ENCODE results near the gene CCNG1. TPM values are rescaled to one million over a fixed set of nuclear protein-coding genes. Genes with fewer than 3 reads are reported as not detected.

The CCNG1 gene
- total RNA-seq, 2 donors from 2014 or later = 83.0 to 83.7 TPM

- no peak overlapping the region for H3K27ac ChIP-seq
- H3K27me3 ChIP-seq (replicated peaks; ENCODE audit: insufficient read depth) = no peaks in the 10 kb centered on the region
- no peaks in the 10 kb centered on the region for H3K36me3 ChIP-seq
- H3K4me3 ChIP-seq = no peak overlapping the region
- no peaks in the 10 kb centered on the region for H3K9me3 ChIP-seq
- no peaks in the 10 kb centered on the region for H3K4me1 ChIP-seq (ENCODE audit: control insufficient read depth in 1 of 2, low read depth in 2 of 2)
- DNase-seq (ENCODE audit: low spot score) = no peak
- no peak for TF ChIP-seq CTCF (IDR thresholded peaks at IDR 0.05)
- ATAC-seq (ENCODE audit: insufficient number of reproducible peaks, low FRiP score, low read depth) = no peak
Measured at GRCh38 chr5:163401271-163401670, 36.1 kb upstream of the CCNG1 start.

DNA sequence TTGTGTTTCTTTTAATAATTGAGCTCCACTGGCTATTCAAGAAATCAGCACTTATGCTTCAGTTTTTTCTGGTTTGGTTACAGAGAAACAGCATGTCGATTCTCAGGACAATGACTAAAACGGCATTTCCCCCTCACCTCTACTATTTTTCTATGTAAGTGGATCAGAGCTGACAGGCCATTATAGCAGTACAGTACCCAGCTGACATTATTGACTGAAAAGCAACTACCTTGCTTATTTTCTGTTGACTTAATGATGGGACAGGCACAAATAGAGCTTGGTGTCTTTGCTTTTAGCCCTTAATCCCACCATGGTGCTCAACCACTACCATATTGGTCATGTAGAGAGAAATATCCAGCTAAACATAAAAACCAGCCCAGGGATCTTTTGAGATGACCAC lies 35.4 kb upstream of the CCNG1 start:
- Histone ChIP-seq H3K9me3 (no peaks in the 10 kb centered on the region), H3K4me1 (ENCODE audit: control insufficient read depth in 1 of 2, low read depth in 2 of 2) (no peaks in the 10 kb centered on the region), H3K4me3 (no peak overlapping the region), H3K36me3 (no peaks in the 10 kb centered on the region), H3K27ac (no peak overlapping the region), H3K27me3 (replicated peaks; ENCODE audit: insufficient read depth) (no peaks in the 10 kb centered on the region)
- no peak for DNase-seq (ENCODE audit: low spot score)
- no peak for ATAC-seq (ENCODE audit: insufficient number of reproducible peaks, low FRiP score, low read depth)
- TF ChIP-seq CTCF (IDR thresholded peaks at IDR 0.05) = no peak

GRCh38 chr5:163404364-163405173 lies 32.8 kb upstream of the CCNG1 start:
- H3K27ac ChIP-seq = no peak overlapping the region
- ATAC-seq (ENCODE audit: insufficient number of reproducible peaks, low FRiP score, low read depth) = no peak
- H3K4me1 ChIP-seq (ENCODE audit: control insufficient read depth in 1 of 2, low read depth in 2 of 2) = no peaks in the 10 kb centered on the region
- no peaks in the 10 kb centered on the region for H3K36me3 ChIP-seq
- H3K9me3 ChIP-seq = no peaks in the 10 kb centered on the region
- H3K4me3 ChIP-seq = no peak overlapping the region
- no peak for TF ChIP-seq CTCF (IDR thresholded peaks at IDR 0.05)
- no peaks in the 10 kb centered on the region for H3K27me3 ChIP-seq (replicated peaks; ENCODE audit: insufficient read depth)
- no peak for DNase-seq (ENCODE audit: low spot score)

DNA sequence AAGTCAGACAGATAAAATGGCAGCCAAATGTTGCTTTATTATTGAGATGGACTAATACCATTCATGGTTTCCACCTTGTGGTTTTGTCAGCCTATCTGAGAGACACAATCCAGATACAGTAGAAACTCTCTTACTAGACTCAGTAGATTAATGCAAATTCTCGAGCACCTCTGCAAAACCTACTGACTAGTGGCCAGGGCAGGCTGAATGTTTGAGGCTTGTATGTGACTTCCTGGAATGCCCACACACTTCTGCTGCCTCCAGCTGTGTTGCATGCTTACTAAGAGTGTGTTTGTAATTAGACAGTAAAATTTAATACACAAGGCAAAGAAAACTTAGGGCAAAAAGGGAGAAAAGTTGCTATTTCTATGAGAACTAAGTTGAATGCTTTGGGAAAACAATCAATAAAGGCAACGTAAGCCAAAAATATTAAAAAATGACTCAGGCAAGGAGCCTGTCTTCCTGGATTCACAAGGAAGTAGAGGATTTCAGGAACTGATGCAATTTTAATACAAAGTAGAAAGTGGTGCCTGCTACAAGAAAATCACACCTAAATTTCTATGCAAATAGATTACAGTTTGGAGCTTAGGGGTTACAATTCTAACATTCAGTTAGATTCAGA lies 30.2 kb upstream of the CCNG1 start:
- DNase-seq (ENCODE audit: low spot score) = no peak
- H3K9me3 ChIP-seq = no peaks in the 10 kb centered on the region
- no peak overlapping the region for H3K4me3 ChIP-seq
- TF ChIP-seq CTCF (IDR thresholded peaks at IDR 0.05) = no peak
- ATAC-seq (ENCODE audit: insufficient number of reproducible peaks, low FRiP score, low read depth) = no peak
- no peaks in the 10 kb centered on the region for H3K4me1 ChIP-seq (ENCODE audit: control insufficient read depth in 1 of 2, low read depth in 2 of 2)
- no peaks in the 10 kb centered on the region for H3K36me3 ChIP-seq
- H3K27ac ChIP-seq = no peak overlapping the region
- no peaks in the 10 kb centered on the region for H3K27me3 ChIP-seq (replicated peaks; ENCODE audit: insufficient read depth)

DNA sequence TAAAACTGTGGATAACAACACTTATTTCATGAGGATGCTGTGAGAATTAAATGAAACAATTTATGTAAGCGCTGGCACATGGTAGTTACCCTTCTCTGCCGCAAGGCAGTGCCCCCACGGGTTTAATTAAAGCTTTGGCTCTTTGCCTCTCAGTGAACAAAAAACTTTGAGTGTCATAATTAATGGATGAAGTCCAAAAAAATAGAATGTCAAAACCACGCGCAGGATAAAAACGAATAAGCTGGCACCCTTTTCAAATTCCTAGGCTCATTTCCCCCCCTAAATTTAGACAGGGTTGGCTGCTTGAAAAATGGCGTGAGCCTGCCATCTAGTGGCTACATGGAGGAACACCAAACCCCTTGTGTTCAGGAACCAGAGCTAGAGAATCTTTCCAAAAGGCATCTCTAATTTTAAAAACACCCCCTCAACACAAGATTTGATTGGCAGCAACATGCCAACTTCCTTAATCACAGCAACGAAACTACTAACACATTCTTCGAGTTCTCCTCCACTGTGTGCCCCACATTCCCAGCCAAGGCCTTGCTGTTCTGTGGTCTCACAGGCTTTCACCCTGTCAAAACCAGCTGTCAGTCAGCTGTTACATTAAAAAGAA lies 29.0 kb upstream of the CCNG1 start:
- TF ChIP-seq CTCF (IDR thresholded peaks at IDR 0.05) = peak; percentile 82
- peak overlapping the region; percentile 33 for H3K4me3 ChIP-seq
- H3K4me1 ChIP-seq (ENCODE audit: control insufficient read depth in 1 of 2, low read depth in 2 of 2) = no peaks in the 10 kb centered on the region
- H3K36me3 ChIP-seq = no peaks in the 10 kb centered on the region
- H3K27ac ChIP-seq = no peak overlapping the region
- no peaks in the 10 kb centered on the region for H3K27me3 ChIP-seq (replicated peaks; ENCODE audit: insufficient read depth)
- no peaks in the 10 kb centered on the region for H3K9me3 ChIP-seq
- DNase-seq (ENCODE audit: low spot score) (no peak), ATAC-seq (ENCODE audit: insufficient number of reproducible peaks, low FRiP score, low read depth) (peak; percentile 89)
